Occipital lobe (tissue), 3 donors: ENCODE measurements around the gene ANKRD53. TPM values are rescaled to one million over a fixed set of nuclear protein-coding genes. Genes with fewer than 3 reads are reported as not detected.
"Not testable (repeated sequence)": the region's sequence is repeated elsewhere in the genome, so short reads cannot be mapped to it uniquely, and the experiment has no call there.

ENCODE experiments used
- DNase-seq: peaks from one replicate; lab custom pipeline; 2025; lab: John Stamatoyannopoulos, UW
- small RNA-seq: library from RNA; depleted of rRNA; stranded (forward); fragments of <200 nt; gene quantifications from one replicate; pipeline ENCODE3, GENCODE V24; 2014
- total RNA-seq: library from RNA; depleted of rRNA; stranded (reverse); fragments of >200 nt; gene quantifications from one replicate; pipeline ENCODE4 v1.2.3, GENCODE V29; 2014

The ANKRD53 gene
- total RNA-seq, 1 donor from 2014 or later, result 0.62 TPM

- no peak for DNase-seq
Measured at GRCh38 chr2:71006323-71006722, 27.9 kb downstream of the ANKRD53 start.

- no peak for DNase-seq
Measured at GRCh38 chr2:71006955-71007799, 28.7 kb downstream of the ANKRD53 start.

- DNase-seq, result no peak
Measured at GRCh38 chr2:71008342-71008741, 29.9 kb downstream of the ANKRD53 start.

- DNase-seq, result not testable (repeated sequence)
Measured at GRCh38 chr2:71011786-71012185, 33.4 kb downstream of the ANKRD53 start.

- no peak for DNase-seq
Measured at GRCh38 chr2:71018625-71019024, 40.2 kb downstream of the ANKRD53 start.

GRCh38 chr2:71019989-71020388 is 41.6 kb downstream of the ANKRD53 start:
- not testable (repeated sequence) for DNase-seq

- not testable (repeated sequence) for DNase-seq
Measured at GRCh38 chr2:71021394-71021793, 43.0 kb downstream of the ANKRD53 start.

GRCh38 chr2:71023553-71024243 is 45.3 kb downstream of the ANKRD53 start:
- not testable (repeated sequence) for DNase-seq

Small RNA genes within 50 kb of the gene (small RNA-seq; reads per million reads assigned to genes)
- gene RN7SL160P, result not detected

Other genes with a start within 250 kb of the ANKRD53 start
- 435 TPM for gene ADD2, start 210.4 kb upstream of the ANKRD53 start, total RNA-seq
- gene FIGLA, start 188.0 kb upstream of the ANKRD53 start, total RNA-seq, result not detected
- not detected for gene CLEC4F, start 158.0 kb upstream of the ANKRD53 start, total RNA-seq
- gene CD207, start 142.8 kb upstream of the ANKRD53 start, total RNA-seq, result not detected
- 0.31 TPM for gene VAX2, start 78.1 kb upstream of the ANKRD53 start, total RNA-seq
- gene ATP6V1B1, start 42.7 kb upstream of the ANKRD53 start, total RNA-seq, result not detected
- 18.1 TPM for gene TEX261, start 16.2 kb downstream of the ANKRD53 start, total RNA-seq
- 34.0 TPM for gene NAGK, start 90.0 kb downstream of the ANKRD53 start, total RNA-seq
- 10.3 TPM for gene MCEE, start 151.6 kb downstream of the ANKRD53 start, total RNA-seq
- gene MPHOSPH10, start 152.0 kb downstream of the ANKRD53 start, total RNA-seq, result 28.9 TPM
- 19.0 TPM for gene PAIP2B, start 248.5 kb downstream of the ANKRD53 start, total RNA-seq